Neural progenitor cell (in vitro differentiated cells): Measurements from ENCODE around the gene ASXL2. TPM values are rescaled to one million over a fixed set of nuclear protein-coding genes. Genes with fewer than 3 reads are reported as not detected.

Experiments
- DNase-seq: peaks from one replicate; pipeline ENCODE4 v3.0.0-alpha.2; 2016; ENCODE audit warnings: low spot score
- H2AFZ ChIP-seq: fragments of 200-600 bp; sonication (generic); replicated peaks from 2 replicates; pipeline ENCODE4 v1.6.1; 2016; ENCODE audit warnings: antibody characterized with exemption
- H3F3A ChIP-seq: fragments of 200-600 bp; sonication (generic); 2 replicates; pipeline ENCODE4 v1.6.1; 2016; ENCODE audit warnings: antibody characterized with exemption, low read depth
- H3K27ac ChIP-seq: fragments of 200-600 bp; sonication (generic); 2 replicates; pipeline ENCODE4 v1.5.1; 2016; ENCODE audit warnings: mild to moderate bottlenecking
- H3K27me3 ChIP-seq: fragments of 200-600 bp; sonication (generic); 2 replicates; pipeline ENCODE4 v1.6.1; 2016; ENCODE audit warnings: mild to moderate bottlenecking, moderate library complexity
- H3K36me3 ChIP-seq: fragments of 200-600 bp; sonication (generic); 2 replicates; pipeline ENCODE4 v1.5.1; 2016
- H3K4me1 ChIP-seq: fragments of 200-600 bp; sonication (generic); 2 replicates; pipeline ENCODE4 v1.6.1; 2016; ENCODE audit warnings: mixed run types
- H3K4me2 ChIP-seq: fragments of 200-600 bp; sonication (generic); 2 replicates; pipeline ENCODE4 v1.6.1; 2016
- H3K4me3 ChIP-seq: fragments of 200-600 bp; sonication (generic); 2 replicates; pipeline ENCODE4 v1.5.1; 2016
- H3K79me2 ChIP-seq: fragments of 200-600 bp; sonication (generic); 2 replicates; pipeline ENCODE4 v1.6.1; 2016; ENCODE audit warnings: low read depth
- H3K9ac ChIP-seq: fragments of 200-600 bp; sonication (generic); 2 replicates; pipeline ENCODE4 v1.6.1; 2016
- H3K9me3 ChIP-seq: fragments of 200-600 bp; sonication (generic); 2 replicates; pipeline ENCODE4 v1.5.1; 2016; ENCODE audit warnings: low read depth
- H4K20me1 ChIP-seq: fragments of 200-600 bp; sonication (generic); 2 replicates; pipeline ENCODE4 v1.6.1; 2016; ENCODE audit warnings: low read depth
- H3K27ac Mint-ChIP-seq: 3 replicates; pipeline ENCODE4 v1.8.0; 2021; ENCODE audit warnings: mixed read lengths
- H3K27me3 Mint-ChIP-seq: 2 replicates; pipeline ENCODE4 v1.8.0; 2022; ENCODE audit warnings: low read depth, mild to moderate bottlenecking, inconsistent platforms, moderate library complexity, mixed read lengths; ENCODE audit not compliant: insufficient read depth
- H3K36me3 Mint-ChIP-seq: 3 replicates; pipeline ENCODE4 v1.8.0; 2021; ENCODE audit warnings: mixed read lengths
- H3K4me1 Mint-ChIP-seq: 3 replicates; pipeline ENCODE4 v1.8.0; 2021; ENCODE audit warnings: mixed read lengths
- H3K4me3 Mint-ChIP-seq: 3 replicates; pipeline ENCODE4 v1.8.0; 2021; ENCODE audit warnings: mild to moderate bottlenecking, moderate library complexity, mixed read lengths
- H3K9me3 Mint-ChIP-seq: 3 replicates; pipeline ENCODE4 v1.8.0; 2020; ENCODE audit warnings: mixed read lengths
- EZH2 ChIP-seq: fragments of 200-600 bp; sonication (generic); IDR thresholded peaks from 2 replicates; pipeline ENCODE4 v1.6.1; 2017; ENCODE audit warnings: antibody characterized with exemption, mild to moderate bottlenecking, moderate library complexity
- EZH2phosphoT487 ChIP-seq: fragments of 200-600 bp; sonication (generic); IDR thresholded peaks from 2 replicates; pipeline ENCODE4 v1.6.1; 2017; ENCODE audit warnings: antibody characterized with exemption
- total RNA-seq: library from RNA; depleted of rRNA; stranded (reverse); fragments of >200 nt; gene quantifications from 2 replicates; pipeline ENCODE4 v1.2.3, GENCODE V29; 2015; ENCODE audit warnings: low replicate concordance
- TF ChIP-seq, protein P1 (sequence below): fragments of 200-600 bp; sonication (generic); IDR thresholded peaks from 2 replicates; pipeline ENCODE4 v1.5.1; 2017; ENCODE audit warnings: antibody characterized with exemption, mild to moderate bottlenecking

ASXL2 gene
- total RNA-seq, 1 donor from 2014 or later: 8.7 TPM

DNA sequence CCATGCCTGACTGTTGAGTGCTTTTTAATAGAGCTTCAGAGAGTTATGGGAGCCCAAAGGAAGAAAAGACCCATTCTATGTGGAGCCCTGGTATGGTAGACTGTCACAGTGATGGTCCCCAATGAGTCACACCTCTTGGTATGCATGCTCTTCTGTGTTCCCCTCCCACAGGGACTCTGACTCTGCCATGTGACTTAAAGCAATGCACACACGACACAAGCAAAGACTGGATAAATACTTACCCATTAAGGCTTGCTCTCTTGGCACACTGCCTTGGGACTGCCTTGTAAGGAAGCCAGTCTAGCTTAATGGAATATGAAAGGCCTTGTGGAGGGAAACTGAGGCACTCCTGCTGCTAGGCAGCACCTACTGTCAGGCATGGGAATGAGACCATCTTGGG is 188.2 kb downstream of the ASXL2 start:
- TF ChIP-seq EZH2phosphoT487 (no peak), EZH2 (no peak)
- TF ChIP-seq, protein P1, sequence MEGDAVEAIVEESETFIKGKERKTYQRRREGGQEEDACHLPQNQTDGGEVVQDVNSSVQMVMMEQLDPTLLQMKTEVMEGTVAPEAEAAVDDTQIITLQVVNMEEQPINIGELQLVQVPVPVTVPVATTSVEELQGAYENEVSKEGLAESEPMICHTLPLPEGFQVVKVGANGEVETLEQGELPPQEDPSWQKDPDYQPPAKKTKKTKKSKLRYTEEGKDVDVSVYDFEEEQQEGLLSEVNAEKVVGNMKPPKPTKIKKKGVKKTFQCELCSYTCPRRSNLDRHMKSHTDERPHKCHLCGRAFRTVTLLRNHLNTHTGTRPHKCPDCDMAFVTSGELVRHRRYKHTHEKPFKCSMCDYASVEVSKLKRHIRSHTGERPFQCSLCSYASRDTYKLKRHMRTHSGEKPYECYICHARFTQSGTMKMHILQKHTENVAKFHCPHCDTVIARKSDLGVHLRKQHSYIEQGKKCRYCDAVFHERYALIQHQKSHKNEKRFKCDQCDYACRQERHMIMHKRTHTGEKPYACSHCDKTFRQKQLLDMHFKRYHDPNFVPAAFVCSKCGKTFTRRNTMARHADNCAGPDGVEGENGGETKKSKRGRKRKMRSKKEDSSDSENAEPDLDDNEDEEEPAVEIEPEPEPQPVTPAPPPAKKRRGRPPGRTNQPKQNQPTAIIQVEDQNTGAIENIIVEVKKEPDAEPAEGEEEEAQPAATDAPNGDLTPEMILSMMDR: no peak
- H3K9me3 ChIP-seq: no peaks in the 10 kb centered on the region
- H3F3A ChIP-seq: no peaks in the 10 kb centered on the region
- Mint-ChIP-seq H3K4me1 (peaks cover 11% of the 10 kb centered on the region), H3K9me3 (no peaks in the 10 kb centered on the region), H3K36me3 (no peaks in the 10 kb centered on the region), H3K27ac (no peak overlapping the region), H3K4me3 (no peak overlapping the region), H3K27me3 (peaks cover 6% of the 10 kb centered on the region)
- H3K4me2 ChIP-seq: no peak overlapping the region
- H3K27ac ChIP-seq: no peak overlapping the region
- H4K20me1 ChIP-seq: no peaks in the 10 kb centered on the region
- no peak overlapping the region for H3K9ac ChIP-seq
- no peak overlapping the region for H2AFZ ChIP-seq
- no peaks in the 10 kb centered on the region for H3K79me2 ChIP-seq
- DNase-seq: no peak
- no peaks in the 10 kb centered on the region for H3K27me3 ChIP-seq
- no peaks in the 10 kb centered on the region for H3K36me3 ChIP-seq
- no peak overlapping the region for H3K4me3 ChIP-seq
- H3K4me1 ChIP-seq: no peaks in the 10 kb centered on the region

DNA sequence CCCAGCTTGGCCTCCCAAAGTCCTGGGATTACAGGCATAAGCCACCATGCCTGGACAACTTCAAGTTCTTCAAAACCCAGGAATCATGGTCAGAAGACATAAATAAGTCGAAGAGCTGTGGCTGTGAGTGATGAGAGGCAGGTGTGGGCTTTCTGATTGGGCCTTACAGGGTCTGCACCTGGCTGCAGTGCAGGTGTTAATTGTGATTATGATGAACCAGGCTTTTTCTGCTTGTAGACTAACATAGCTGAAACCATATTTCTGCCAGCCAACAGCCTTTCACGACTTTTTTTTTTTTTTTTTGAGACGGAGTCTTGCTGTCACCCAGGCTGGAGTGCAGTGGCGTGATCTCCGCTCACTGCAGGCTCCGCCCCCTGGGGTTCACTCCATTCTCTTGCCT is 190.1 kb downstream of the ASXL2 start:
- Mint-ChIP-seq H3K9me3 (no peaks in the 10 kb centered on the region), H3K27me3 (peaks cover 6% of the 10 kb centered on the region), H3K36me3 (no peaks in the 10 kb centered on the region), H3K27ac (no peak overlapping the region), H3K4me3 (no peak overlapping the region), H3K4me1 (peaks cover 14% of the 10 kb centered on the region)
- no peaks in the 10 kb centered on the region for H3K36me3 ChIP-seq
- no peaks in the 10 kb centered on the region for H3K4me1 ChIP-seq
- no peak overlapping the region for H3K4me2 ChIP-seq
- H3K4me3 ChIP-seq: no peak overlapping the region
- H2AFZ ChIP-seq: no peak overlapping the region
- H3F3A ChIP-seq: no peaks in the 10 kb centered on the region
- H3K79me2 ChIP-seq: no peaks in the 10 kb centered on the region
- H3K9ac ChIP-seq: no peak overlapping the region
- H3K27ac ChIP-seq: no peak overlapping the region
- DNase-seq: no peak
- no peaks in the 10 kb centered on the region for H3K27me3 ChIP-seq
- H3K9me3 ChIP-seq: no peaks in the 10 kb centered on the region
- no peaks in the 10 kb centered on the region for H4K20me1 ChIP-seq
- TF ChIP-seq EZH2: no peak
- TF ChIP-seq, protein P1: no peak
- no peak for TF ChIP-seq EZH2phosphoT487

DNA sequence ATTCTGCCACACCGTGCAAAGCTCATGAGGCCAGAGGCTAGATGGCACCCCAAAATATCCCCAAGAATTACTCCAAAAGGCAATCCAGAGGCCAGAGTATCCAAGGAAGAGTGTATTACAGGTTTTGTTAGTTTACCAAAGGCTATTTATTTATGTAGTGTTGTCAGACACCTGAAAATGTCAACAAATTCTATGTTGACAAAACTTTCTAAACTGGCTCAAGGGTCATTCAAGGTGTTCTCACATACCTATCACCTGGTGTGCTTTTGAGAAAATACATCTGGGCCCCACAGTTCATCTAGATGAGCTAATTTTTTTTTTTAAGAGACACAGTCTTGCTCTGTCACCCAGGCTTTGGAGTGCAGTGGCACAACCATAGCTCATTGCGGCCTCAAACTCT is 192.5 kb downstream of the ASXL2 start:
- H3F3A ChIP-seq: no peaks in the 10 kb centered on the region
- H3K4me3 Mint-ChIP-seq: no peak overlapping the region
- H3K4me1 ChIP-seq: no peaks in the 10 kb centered on the region
- peaks cover 6% of the 10 kb centered on the region for H3K27me3 Mint-ChIP-seq
- no peaks in the 10 kb centered on the region for H3K36me3 Mint-ChIP-seq
- no peaks in the 10 kb centered on the region for H3K27me3 ChIP-seq
- no peak overlapping the region for H3K4me2 ChIP-seq
- no peaks in the 10 kb centered on the region for H3K36me3 ChIP-seq
- H3K9me3 Mint-ChIP-seq: no peaks in the 10 kb centered on the region
- no peak overlapping the region for H3K27ac ChIP-seq
- no peak overlapping the region for H3K4me3 ChIP-seq
- H4K20me1 ChIP-seq: no peaks in the 10 kb centered on the region
- no peaks in the 10 kb centered on the region for H3K79me2 ChIP-seq
- peaks cover 14% of the 10 kb centered on the region for H3K4me1 Mint-ChIP-seq
- no peak for DNase-seq
- no peaks in the 10 kb centered on the region for H3K9me3 ChIP-seq
- no peak overlapping the region for H3K27ac Mint-ChIP-seq
- no peak overlapping the region for H3K9ac ChIP-seq
- no peak overlapping the region for H2AFZ ChIP-seq
- no peak for TF ChIP-seq EZH2
- no peak for TF ChIP-seq EZH2phosphoT487
- TF ChIP-seq, protein P1: no peak
